GM21526 (cell line): ENCODE results near the gene AGBL4.
"Not testable (repeated sequence)": the region's sequence is repeated elsewhere in the genome, so short reads cannot be mapped to it uniquely, and the experiment has no call there.

Experiments
- ATAC-seq: cut with Tn5 transposase; IDR thresholded peaks from one replicate; pipeline ENCODE4 v1.9.1; 2021; ENCODE audit warnings: moderate library complexity; ENCODE audit not compliant: unreplicated experiment, low FRiP score

AGBL4 gene

GRCh38 chr1:49052102-49052501, 971.7 kb downstream of the AGBL4 start:
- no peak for ATAC-seq

- no peak for ATAC-seq
Measured at GRCh38 chr1:49051647-49052046, 972.1 kb downstream of the AGBL4 start.

GRCh38 chr1:49050041-49050440, 973.7 kb downstream of the AGBL4 start:
- ATAC-seq: no peak

- no peak for ATAC-seq
Measured at GRCh38 chr1:49048188-49048587, 975.6 kb downstream of the AGBL4 start.

GRCh38 chr1:49046305-49046704, 977.4 kb downstream of the AGBL4 start:
- no peak for ATAC-seq

- no peak for ATAC-seq
Measured at GRCh38 chr1:49045371-49045770, 978.4 kb downstream of the AGBL4 start.

GRCh38 chr1:49036700-49037099, 987.1 kb downstream of the AGBL4 start:
- ATAC-seq: no peak

- ATAC-seq: no peak
Measured at GRCh38 chr1:49028396-49028795, 995.4 kb downstream of the AGBL4 start.

GRCh38 chr1:49026230-49026811, 997.4 kb downstream of the AGBL4 start:
- no peak for ATAC-seq

GRCh38 chr1:49016030-49016977, 1007.5 kb downstream of the AGBL4 start:
- ATAC-seq: no peak

GRCh38 chr1:49013079-49013478, 1010.7 kb downstream of the AGBL4 start:
- ATAC-seq: no peak

- ATAC-seq: not testable (repeated sequence)
Measured at GRCh38 chr1:49002981-49003380, 1020.8 kb downstream of the AGBL4 start.

- ATAC-seq: no peak
Measured at GRCh38 chr1:48999321-48999720, 1024.4 kb downstream of the AGBL4 start.

- no peak for ATAC-seq
Measured at GRCh38 chr1:48996311-48996710, 1027.4 kb downstream of the AGBL4 start.

- no peak for ATAC-seq
Measured at GRCh38 chr1:48988633-48989197, 1035.0 kb downstream of the AGBL4 start.

GRCh38 chr1:48979940-48980339, 1043.8 kb downstream of the AGBL4 start:
- no peak for ATAC-seq

GRCh38 chr1:48978413-48978812, 1045.3 kb downstream of the AGBL4 start:
- no peak for ATAC-seq

- no peak for ATAC-seq
Measured at GRCh38 chr1:48977273-48977672, 1046.5 kb downstream of the AGBL4 start.

- ATAC-seq: no peak
Measured at GRCh38 chr1:48969971-48970370, 1053.8 kb downstream of the AGBL4 start.

- ATAC-seq: no peak
Measured at GRCh38 chr1:48967318-48967717, 1056.4 kb downstream of the AGBL4 start.

GRCh38 chr1:48966583-48966982, 1057.2 kb downstream of the AGBL4 start:
- ATAC-seq: no peak

GRCh38 chr1:48960320-48960719, 1063.4 kb downstream of the AGBL4 start:
- ATAC-seq: no peak
